HG02970 (cell line): ENCODE results near the gene MTHFD2L.
A peak's percentile ranks its signal among the peaks of the same experiment; 100 is the strongest.
"Not testable (repeated sequence)": the region's sequence is repeated elsewhere in the genome, so short reads cannot be mapped to it uniquely, and the experiment has no call there.

Experiments
- ATAC-seq: cut with Tn5 transposase; IDR thresholded peaks from one replicate; pipeline ENCODE4 v1.9.1; 2021; ENCODE audit warnings: mild to moderate bottlenecking, moderate library complexity, moderate number of reproducible peaks; ENCODE audit not compliant: unreplicated experiment, low FRiP score

Gene MTHFD2L

GRCh38 chr4:74157561-74158465 is at the start of gene MTHFD2L:
TSS of gene MTHFD2L (plus strand) at chr4:74158118. CDS start at chr4:74158139, 21 bp downstream.
- ATAC-seq = peak; percentile 99

GRCh38 chr4:74108457-74109115 is 49.3 kb upstream of the MTHFD2L start:
- no peak for ATAC-seq

DNA sequence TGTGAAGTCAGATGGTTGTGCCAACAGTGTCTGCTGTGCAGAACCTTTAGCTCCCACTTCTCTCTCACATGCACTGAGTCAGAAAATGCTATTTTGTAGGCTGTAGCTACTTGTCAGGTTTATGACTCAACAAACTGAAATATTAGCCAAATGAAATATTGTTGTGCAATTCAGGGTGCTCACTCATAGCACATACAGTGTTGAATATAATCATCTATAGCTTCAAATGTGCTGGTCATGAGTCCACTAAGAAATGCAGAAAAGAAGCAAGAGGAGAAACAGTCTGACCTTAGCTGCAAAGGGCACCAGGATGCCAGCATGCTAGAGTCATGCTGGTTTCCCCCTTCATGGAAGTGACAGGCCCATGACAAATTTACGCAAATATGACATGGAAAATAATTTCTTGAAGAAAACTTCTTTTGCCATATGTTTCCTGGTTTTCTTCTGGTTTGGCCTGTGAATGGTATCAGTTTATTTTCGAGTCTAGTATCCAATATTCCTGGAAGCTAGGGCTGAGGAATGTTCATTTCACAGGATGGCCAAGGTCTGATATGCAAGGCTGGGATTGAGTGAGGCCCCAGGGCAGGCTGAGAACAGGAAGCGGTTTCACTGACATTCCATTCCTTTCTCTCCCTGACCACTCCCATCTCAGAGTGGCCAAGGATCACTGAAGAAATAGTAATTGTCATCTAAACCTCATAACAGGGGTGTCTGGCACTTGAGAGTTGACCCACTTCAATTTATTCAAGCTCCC is 48.6 kb upstream of the MTHFD2L start:
- no peak for ATAC-seq

DNA sequence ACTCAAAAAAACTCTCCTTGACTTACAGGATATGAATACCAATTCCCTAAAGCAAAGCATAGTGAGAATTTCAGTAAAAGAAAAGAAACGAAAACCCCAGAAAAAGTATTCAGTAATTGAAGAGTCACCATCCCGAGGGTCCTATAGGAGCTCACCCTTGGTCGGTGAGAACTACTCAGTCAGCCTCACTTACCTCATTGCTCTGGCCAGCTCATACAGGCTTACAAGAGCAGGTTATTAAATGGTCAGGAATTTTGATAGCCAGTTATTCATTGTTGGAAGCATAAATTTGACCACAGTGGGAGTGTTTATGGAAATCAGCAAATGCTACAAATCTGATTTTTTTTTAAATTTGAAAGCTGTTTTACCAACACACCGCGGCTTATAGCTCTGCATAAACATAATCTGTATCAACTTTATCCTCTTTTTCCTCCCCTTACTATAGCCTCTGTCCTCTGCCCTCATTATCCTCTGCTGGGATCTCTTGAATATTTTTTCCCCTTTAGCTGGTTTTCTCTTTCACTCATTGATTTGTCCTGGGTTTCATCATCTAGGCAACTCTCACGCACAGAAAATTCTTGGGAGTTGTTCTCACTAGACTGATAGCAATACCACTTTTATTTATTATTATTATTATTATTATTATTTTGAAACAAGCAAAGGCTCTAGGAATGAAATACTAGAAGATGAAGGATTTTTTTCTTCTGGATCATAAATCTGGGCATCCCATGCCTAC is 47.9 kb upstream of the MTHFD2L start:
- ATAC-seq = no peak

DNA sequence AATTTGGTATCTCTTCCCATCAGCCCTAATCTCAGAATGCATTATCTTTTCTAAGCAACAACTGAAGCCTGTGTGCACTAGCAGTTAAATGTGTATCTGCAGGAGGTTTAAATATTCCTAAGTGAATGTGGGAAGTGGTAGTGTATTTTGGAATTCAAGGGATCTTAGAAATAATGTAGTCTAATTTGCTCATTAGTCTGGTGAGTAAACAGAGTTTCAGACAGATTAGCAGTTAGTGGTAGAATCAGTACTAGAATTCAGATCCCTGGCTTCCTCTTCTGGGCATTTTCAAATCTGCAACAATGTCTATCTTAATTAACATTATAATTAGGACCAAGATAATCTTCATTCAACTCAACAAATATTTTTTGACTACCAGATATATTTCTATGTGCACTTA is 47.2 kb upstream of the MTHFD2L start:
- no peak for ATAC-seq

GRCh38 chr4:74111306-74111975 is 46.5 kb upstream of the MTHFD2L start:
- no peak for ATAC-seq

DNA sequence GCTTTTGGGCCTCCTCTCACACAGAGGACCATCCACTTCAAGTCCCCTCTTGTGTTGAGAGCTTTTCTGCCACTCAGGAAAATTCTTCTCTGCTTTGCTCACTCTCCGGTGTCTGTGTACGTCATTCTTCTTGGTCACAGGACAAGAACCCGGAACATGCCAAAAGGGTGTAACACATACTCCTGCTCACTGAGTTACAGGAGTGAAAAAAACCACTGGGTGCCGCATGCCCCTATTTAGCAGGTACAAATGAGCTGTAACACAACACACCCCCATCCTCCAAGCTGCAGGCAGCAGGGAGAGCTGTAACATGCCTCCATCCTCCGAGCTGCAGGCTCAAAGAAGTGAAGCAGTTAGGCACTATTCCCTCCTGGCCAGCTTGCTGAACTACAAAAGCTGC is 45.9 kb upstream of the MTHFD2L start:
- ATAC-seq = no peak

GRCh38 chr4:74112399-74113105 is 45.4 kb upstream of the MTHFD2L start:
- ATAC-seq = no peak

DNA sequence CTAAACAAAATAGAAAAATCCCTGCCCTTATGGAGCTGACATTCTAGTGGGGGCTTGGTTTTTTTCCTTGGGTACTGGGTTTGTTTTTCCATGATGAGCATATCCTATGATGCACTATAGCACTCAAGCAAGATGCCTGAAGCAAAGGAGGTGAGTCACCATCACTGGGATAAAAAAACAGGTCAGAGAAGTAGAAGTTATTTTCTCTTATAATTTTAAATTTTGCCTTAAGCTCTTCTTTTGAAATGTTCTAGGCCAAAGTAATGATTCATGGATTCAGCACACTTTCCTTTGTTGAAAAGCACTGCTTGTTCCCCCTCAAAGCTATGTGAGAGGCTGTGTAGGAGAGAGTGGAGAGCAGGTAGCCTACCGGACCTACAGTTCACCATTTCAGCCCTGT is 43.7 kb upstream of the MTHFD2L start:
- no peak for ATAC-seq

- ATAC-seq = no peak
Measured at GRCh38 chr4:74117024-74117534, 40.8 kb upstream of the MTHFD2L start.

DNA sequence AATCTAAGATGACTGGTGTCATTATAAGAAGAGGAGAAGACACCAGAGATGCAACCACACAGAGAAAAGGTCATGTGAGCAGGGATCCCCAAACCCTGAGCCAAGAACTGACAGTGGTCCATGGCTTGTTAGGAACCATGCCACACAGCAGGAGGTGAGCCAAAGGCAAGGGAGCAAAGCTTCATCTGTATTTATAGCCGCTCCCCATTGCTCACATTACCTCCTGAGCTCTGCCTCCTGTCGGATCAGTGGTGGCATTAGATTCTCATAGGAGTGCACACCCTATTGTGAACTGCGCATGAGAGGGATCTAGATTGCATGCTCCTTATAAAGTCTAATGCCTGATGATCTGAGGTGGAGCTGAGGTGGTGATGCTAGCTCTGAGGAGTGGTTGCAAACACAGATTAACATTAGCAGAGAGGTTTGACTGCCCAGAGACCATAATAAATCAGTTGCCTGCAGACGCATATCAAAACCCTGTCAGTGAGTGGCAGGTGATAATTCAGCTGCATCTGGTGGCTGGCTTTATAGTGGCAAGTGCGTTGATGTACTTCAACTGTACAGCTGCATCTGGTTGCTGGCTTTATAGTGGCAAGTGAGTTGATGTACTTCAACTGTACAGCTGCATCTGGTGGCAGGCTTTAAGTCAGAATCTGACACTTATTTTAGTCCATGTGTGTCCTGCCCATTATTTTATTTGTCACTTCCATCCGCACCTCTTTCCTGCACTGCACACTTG is 39.1 kb upstream of the MTHFD2L start:
- ATAC-seq = no peak

DNA sequence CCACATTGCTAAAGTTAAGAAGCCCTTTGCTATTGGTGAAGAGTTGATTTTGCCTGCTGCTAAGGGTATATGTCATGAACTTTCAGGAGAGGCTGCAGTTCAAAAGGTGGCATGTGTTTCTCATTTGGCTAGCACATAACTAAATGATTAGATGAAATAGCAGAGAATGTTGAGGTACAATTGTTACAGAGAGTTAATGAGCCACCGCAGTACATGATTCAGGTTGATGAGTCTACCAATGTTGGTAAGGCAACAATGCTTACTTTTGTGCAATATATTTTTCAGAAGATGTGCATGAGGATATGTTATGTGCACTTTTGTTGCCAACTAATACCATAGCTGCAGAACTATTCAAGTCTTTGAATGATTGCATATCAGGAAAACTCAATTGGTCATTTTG is 37.8 kb upstream of the MTHFD2L start:
- no peak for ATAC-seq

GRCh38 chr4:74121643-74122579 is 36.0 kb upstream of the MTHFD2L start:
- ATAC-seq = no peak

- no peak for ATAC-seq
Measured at GRCh38 chr4:74123065-74123728, 34.7 kb upstream of the MTHFD2L start.

- no peak for ATAC-seq
Measured at GRCh38 chr4:74125029-74125428, 32.9 kb upstream of the MTHFD2L start.

- no peak for ATAC-seq
Measured at GRCh38 chr4:74127745-74128144, 30.2 kb upstream of the MTHFD2L start.

- ATAC-seq = not testable (repeated sequence)
Measured at GRCh38 chr4:74130843-74131242, 27.1 kb upstream of the MTHFD2L start.
